ENCODE measurements around the gene MFSD1.

MFSD1 gene

DNA sequence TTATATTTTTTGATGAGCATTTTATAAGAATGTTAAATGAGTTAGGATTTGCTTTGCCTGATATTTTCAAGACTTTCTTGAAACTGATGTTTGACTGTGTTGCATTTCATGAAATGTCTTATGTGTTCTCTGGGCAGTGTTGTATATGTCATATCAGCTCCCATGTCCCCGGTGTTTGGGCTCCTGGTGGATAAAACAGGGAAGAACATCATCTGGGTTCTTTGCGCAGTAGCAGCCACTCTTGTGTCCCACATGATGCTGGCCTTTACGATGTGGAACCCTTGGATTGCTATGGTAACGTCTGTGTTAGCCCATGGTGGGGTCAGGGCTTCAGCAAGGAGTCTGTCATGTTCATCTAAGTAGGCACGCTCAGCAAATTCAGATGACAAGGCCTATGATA, 20.0 kb downstream of the MFSD1 start:
- DNase-seq = no peak

- DNase-seq = no peak
Measured at GRCh38 chr3:158823426-158823825, 21.6 kb downstream of the MFSD1 start.

DNA sequence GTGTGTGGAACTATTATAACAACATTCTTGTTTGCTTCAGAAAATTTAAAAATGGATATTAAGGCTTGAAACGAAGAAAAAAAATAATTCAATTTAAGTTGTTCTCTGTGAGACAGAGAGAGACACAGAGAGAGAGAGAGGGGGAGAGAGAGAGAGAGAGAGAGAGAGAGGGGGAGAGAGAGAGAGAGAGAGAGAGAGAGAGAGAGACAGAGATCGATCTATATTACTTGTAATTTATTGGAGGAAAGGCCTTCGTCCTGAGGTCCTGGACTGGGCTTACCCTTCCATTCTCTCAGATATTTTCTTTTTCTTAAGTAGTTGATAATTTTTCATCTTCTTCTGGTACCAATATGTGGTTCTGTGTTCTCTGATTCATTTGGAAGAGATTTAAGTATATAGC, 25.9 kb downstream of the MFSD1 start:
- no peak for DNase-seq

DNA sequence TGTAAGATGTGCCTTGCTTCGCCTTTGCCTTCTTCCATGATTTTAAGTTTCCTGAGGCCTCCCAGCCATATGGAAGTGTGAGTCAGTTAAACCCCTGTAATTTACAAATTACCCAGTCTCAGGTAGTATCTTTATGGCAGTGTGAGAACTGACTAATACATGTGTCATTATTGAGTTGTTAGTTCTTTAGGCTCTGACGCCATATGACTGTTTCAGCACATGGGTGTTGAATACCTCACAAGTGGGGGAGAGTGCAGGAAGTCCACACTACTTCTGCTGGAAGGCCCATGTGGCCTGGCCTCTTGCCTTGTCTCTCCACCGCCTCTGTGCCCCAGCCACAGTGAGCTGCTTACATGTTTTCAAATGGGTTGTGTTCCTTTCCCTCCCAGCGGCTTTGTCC, 28.5 kb downstream of the MFSD1 start:
- DNase-seq = no peak

DNA sequence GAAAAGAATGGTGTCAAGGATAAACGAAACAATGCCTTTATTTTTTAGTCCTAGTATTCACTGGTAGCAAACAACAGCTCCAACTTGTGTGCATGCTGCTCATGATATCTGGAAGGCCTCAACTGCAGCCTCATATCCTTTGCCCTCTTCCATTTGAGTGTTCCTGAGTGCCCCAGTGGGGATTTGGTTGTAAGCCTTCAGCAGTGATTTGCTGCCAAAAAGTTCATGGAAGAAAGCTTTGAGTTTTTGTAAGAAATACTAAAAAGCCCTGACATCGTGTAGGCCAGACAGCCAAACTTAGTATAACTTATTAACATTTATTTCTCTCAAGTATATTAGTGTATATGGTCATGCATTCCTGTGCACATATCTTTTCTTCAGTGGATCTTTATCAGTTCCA, 30.0 kb downstream of the MFSD1 start:
- no peak for DNase-seq

- no peak for DNase-seq
Measured at GRCh38 chr3:158835631-158836030, 33.8 kb downstream of the MFSD1 start.

DNA sequence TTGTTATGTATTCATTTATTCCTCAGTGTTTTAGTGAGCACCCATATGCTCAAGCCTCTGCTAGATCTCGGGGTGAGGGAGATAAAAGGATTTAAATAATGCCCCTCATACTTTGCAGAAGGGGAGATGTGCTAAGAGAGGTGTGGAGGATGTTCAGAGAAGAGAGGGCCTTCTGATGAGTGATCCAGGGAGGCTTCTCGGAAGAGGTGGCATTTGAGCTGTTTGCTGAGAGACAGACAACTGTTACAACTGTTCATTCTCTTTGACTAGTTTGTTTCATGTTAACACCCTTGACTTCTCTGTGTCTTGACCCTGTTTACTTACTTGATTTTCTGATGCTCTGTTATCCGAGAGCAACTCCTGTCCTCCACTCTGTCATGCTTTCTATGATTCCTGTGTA, 34.5 kb downstream of the MFSD1 start:
- DNase-seq = no peak

GRCh38 chr3:158837240-158837639, 35.4 kb downstream of the MFSD1 start:
- no peak for DNase-seq

GRCh38 chr3:158839966-158840365, 38.1 kb downstream of the MFSD1 start:
- DNase-seq = no peak

DNA sequence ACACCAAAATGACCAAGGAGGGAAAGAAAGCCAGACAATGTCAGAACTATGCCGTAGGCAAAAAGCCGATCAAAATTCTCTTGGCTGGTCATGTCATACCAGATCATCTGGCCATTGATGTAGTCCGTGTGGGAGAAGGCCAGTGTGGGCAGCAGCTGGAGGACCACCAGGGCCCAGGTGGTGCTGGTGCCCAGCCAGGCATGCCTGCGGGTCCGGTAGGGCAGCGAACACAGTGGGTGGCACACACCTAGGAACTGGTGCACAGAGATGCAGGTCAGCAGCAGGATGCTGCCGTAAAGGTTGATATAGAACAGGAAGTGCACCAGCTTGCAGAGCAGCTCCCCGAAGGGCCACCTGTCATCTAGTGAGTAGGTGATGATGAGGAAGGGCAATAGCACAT, 39.5 kb downstream of the MFSD1 start:
- DNase-seq = no peak

DNA sequence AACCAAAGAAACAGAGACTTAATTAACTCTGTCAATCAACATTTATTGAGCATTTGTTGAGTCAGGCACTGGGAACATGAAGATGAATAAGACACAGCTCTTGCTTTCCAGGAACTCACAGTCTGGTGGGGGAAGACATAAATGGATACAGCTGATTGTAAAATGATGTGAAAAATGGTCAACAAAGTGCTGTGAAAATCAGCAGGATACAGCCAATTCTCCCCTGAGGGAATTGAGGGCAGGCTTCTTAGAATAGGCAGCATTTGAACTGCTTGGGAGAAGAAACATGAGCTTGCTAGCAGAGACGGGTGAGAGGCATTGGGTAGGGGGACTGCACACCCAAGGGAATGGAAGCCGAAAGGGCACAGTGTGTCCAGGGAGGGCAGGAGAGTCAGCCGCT, 41.1 kb downstream of the MFSD1 start:
- DNase-seq = no peak

DNA sequence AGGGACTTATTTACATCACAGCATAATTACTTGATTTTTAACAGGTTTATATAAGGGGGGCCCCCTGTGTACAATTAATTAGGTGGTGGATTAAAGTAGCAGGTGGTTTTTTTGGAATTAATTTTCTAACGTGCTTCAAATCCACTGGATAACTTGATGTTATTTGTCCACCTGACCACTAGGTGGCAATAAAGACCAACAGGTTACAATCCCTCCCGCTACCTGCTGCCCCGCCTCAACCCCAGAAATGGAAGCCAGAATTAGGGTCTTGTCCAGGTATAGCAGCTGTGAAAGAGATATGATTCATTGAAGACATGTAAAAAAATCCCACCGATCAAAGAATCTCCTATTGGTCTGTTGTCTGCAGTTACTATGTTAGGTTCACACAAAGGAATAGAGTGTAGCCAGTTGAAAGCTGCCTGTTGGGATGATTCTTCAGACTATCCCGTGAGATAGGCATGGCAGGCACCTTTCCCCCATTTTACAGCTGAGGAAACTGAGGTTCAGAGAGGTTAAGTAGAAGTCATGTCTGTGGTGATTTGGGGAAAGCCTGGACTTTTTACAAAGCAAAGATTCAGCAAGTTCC, 44.0 kb downstream of the MFSD1 start:
- no peak for DNase-seq

- DNase-seq = peak; percentile 53
Measured at GRCh38 chr3:158846803-158847451, 45.1 kb downstream of the MFSD1 start.

DNA sequence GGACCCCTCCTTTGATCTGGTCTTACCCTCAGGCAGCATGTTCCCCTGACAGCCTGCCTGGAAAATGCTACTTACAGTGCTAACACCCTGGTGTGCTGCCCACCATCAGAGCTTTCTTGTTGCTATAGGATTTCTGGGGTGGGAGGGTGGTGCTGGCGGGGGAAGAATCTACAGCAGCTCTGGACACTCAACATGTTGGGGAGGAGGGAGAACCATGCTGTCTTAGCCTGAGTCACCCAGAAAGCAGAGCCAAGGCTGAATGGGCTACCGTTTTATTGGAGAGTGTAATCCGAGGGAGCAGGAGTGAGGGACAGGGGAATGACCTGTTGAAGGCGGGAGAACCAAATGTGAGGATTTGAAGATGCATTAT, 45.6 kb downstream of the MFSD1 start:
- DNase-seq = no peak

GRCh38 chr3:158847885-158848284, 46.0 kb downstream of the MFSD1 start:
- no peak for DNase-seq

DNA sequence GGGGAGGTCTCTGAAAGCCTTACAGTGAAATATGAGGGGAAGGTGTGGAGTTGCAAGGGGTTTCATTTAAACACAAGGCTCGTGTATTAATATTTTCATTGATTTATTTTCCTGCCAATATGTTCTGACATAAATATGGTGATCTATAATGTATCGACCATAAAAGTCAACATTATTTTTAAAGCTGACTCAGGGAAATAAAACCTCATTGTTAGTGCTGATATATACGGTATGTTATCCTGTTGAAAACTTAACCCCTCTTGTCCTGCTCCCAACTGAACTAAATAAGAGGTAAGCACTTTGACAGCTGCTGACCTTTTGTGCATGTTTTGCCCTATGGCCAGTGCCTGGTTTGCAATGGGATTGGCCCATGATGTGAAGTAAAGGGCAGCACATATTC, 47.9 kb downstream of the MFSD1 start:
- DNase-seq = no peak

- DNase-seq = no peak
Measured at GRCh38 chr3:158859362-158859761, 57.5 kb downstream of the MFSD1 start.

GRCh38 chr3:158863247-158863646, 61.4 kb downstream of the MFSD1 start:
- no peak for DNase-seq

- DNase-seq = no peak
Measured at GRCh38 chr3:158864492-158864891, 62.6 kb downstream of the MFSD1 start.

GRCh38 chr3:158875700-158876099, 73.8 kb downstream of the MFSD1 start:
- DNase-seq = no peak

All from inflammatory macrophage treated with lipopolysaccharide for 4 hours (primary cell).